PC-9 (cell line): ENCODE results near the gene NCMAP. TPM values are rescaled to one million over a fixed set of nuclear protein-coding genes. Genes with fewer than 3 reads are reported as not detected.
A peak's percentile ranks its signal among the peaks of the same experiment; 100 is the strongest.

Experiments used
- BruUV-seq: library from RNA; stranded (reverse); fragments of 400-500 nt; replicated peaks from 2 replicates; lab custom pipeline; 2021; lab: Mats Ljungman, UMichigan
- CTCF ChIA-PET: fragments of 300-600 bp; sonication (Branson Sonifier 250); formaldehyde crosslinking; loops from one replicate; lab custom pipeline; 2022; ENCODE audit warnings: antibody characterized with exemption; lab: Charles Lee
- POLR2A ChIA-PET: fragments of 300-600 bp; sonication (Branson Sonifier 250); formaldehyde crosslinking; loops from one replicate; lab custom pipeline; 2022; ENCODE audit warnings: antibody characterized with exemption; ENCODE audit not compliant: unreplicated experiment; lab: Charles Lee
- DNase-seq, 2 experiments: peaks; one replicate each; pipeline versions ENCODE4 v3.0.0 to v3.0.0-alpha.2; 2015 to 2022; ENCODE audit warnings: mixed read lengths in 1 of 2
- H2AFZ ChIP-seq: fragments of 200-600 bp; sonication (generic); 2 replicates; pipeline ENCODE4 v1.8.1; 2017; ENCODE audit warnings: antibody characterized with exemption
- H3F3A ChIP-seq: fragments of 200-600 bp; sonication (generic); 2 replicates; pipeline ENCODE4 v1.8.1; 2017; ENCODE audit warnings: antibody characterized with exemption, mild to moderate bottlenecking, low read depth; ENCODE audit not compliant: insufficient read depth
- H3K27ac ChIP-seq: fragments of 200-600 bp; sonication (generic); 2 replicates; pipeline ENCODE4 v1.6.1; 2016; ENCODE audit warnings: mixed run types
- H3K27me3 ChIP-seq: fragments of 200-600 bp; sonication (generic); 2 replicates; pipeline ENCODE4 v1.6.1; 2016; ENCODE audit warnings: low read depth, mixed run types; ENCODE audit not compliant: insufficient read depth
- H3K36me3 ChIP-seq: fragments of 200-600 bp; sonication (generic); 2 replicates; pipeline ENCODE4 v1.6.1; 2016; ENCODE audit warnings: low read depth, mixed run types
- H3K4me1 ChIP-seq: fragments of 200-600 bp; sonication (generic); replicated peaks from 2 replicates; pipeline ENCODE4 v1.6.1; 2016; ENCODE audit warnings: mixed run types; ENCODE audit not compliant: insufficient read depth
- H3K4me2 ChIP-seq: fragments of 200-600 bp; sonication (generic); 2 replicates; pipeline ENCODE4 v1.6.1; 2017; ENCODE audit warnings: mixed run types
- H3K4me3 ChIP-seq: fragments of 200-600 bp; sonication (generic); 2 replicates; pipeline ENCODE4 v1.6.1; 2016; ENCODE audit warnings: mixed run types
- H3K79me2 ChIP-seq: fragments of 200-600 bp; sonication (generic); 2 replicates; pipeline ENCODE4 v1.6.1; 2017; ENCODE audit warnings: low read depth, mixed run types
- H3K9me2 ChIP-seq: fragments of 200-600 bp; sonication (generic); 2 replicates; pipeline ENCODE4 v1.8.1; 2017; ENCODE audit warnings: mild to moderate bottlenecking; ENCODE audit not compliant: insufficient read depth
- H3K9me3 ChIP-seq: fragments of 200-600 bp; sonication (generic); 2 replicates; pipeline ENCODE4 v1.8.1; 2016; ENCODE audit warnings: low read depth; ENCODE audit not compliant: insufficient read depth
- H4K20me1 ChIP-seq: fragments of 200-600 bp; sonication (generic); 2 replicates; pipeline ENCODE4 v1.8.1; 2017; ENCODE audit not compliant: insufficient read depth
- EZH2 ChIP-seq: fragments of 200-600 bp; sonication (generic); IDR thresholded peaks from 2 replicates; pipeline ENCODE4 v1.8.0; 2017; ENCODE audit warnings: antibody characterized with exemption, low read depth
- intact Hi-C: fragments of 100-400 bp; cut with micrococcal nuclease; formaldehyde crosslinking; loops from one replicate; pipeline ENCODE4 v1.10.0; 2022; ENCODE audit not compliant: unreplicated experiment
- total RNA-seq: library from RNA; stranded (reverse); gene quantifications from 2 replicates; pipeline ENCODE4 v1.2.3, GENCODE V29; 2021
- TF ChIP-seq, protein P1 (sequence below): fragments of 200-600 bp; sonication (generic); conservative IDR thresholded peaks from 2 replicates; pipeline ENCODE4 v1.6.1; 2017; ENCODE audit warnings: mixed run types, antibody characterized with exemption, mild to moderate bottlenecking, moderate library complexity

The NCMAP gene
- total RNA-seq, 1 experiment from 2014 or later, result 0.20 TPM

DNA sequence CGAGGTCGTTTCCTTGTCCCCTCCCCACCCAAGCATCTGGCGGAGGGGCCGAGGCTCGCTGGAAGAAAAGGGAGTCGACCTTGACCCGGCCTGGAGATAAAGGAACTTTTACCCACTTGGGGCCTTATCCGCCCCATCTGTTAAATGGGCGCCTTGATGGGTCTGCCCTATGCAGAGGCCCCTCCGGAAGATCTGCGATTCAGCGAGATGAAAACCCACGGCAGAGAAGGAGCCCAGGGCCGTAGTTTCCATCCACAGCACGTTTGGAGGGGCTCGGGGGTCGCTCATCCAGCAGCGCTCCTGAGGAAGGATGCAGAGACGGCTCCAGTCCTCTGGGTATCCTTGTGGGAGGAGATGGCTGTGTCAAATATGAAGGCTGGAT lies 518 bp downstream of the NCMAP start:
- Histone ChIP-seq H3K27me3 (peaks cover 3% of the 10 kb centered on the region), H3K36me3 (no peaks in the 10 kb centered on the region), H4K20me1 (no peaks in the 10 kb centered on the region), H3K9me3 (no peaks in the 10 kb centered on the region), H3F3A (peaks cover 23% of the 10 kb centered on the region; the same call in 1 of the 2 replicates), H3K79me2 (no peaks in the 10 kb centered on the region), H3K27ac (no peak overlapping the region), H3K4me2 (peak overlapping the region; percentile 64), H3K4me1 (peaks cover 8% of the 10 kb centered on the region), H3K4me3 (peak overlapping the region; percentile 29; the same call in 1 of the 2 replicates), H3K9me2 (no peaks in the 10 kb centered on the region), H2AFZ (no peak overlapping the region)
- TF ChIP-seq, protein P1, sequence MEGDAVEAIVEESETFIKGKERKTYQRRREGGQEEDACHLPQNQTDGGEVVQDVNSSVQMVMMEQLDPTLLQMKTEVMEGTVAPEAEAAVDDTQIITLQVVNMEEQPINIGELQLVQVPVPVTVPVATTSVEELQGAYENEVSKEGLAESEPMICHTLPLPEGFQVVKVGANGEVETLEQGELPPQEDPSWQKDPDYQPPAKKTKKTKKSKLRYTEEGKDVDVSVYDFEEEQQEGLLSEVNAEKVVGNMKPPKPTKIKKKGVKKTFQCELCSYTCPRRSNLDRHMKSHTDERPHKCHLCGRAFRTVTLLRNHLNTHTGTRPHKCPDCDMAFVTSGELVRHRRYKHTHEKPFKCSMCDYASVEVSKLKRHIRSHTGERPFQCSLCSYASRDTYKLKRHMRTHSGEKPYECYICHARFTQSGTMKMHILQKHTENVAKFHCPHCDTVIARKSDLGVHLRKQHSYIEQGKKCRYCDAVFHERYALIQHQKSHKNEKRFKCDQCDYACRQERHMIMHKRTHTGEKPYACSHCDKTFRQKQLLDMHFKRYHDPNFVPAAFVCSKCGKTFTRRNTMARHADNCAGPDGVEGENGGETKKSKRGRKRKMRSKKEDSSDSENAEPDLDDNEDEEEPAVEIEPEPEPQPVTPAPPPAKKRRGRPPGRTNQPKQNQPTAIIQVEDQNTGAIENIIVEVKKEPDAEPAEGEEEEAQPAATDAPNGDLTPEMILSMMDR, result no peak
- TF ChIP-seq EZH2, result no peak
- ChIA-PET CTCF (no interaction called here), POLR2A (no interaction called here)
- intact Hi-C loops, result loop anchor here (5.0 kb wide), 1 partner anchor 86 kb away; the partner anchor contains the start of gene SRRM1
- DNase-seq, result no peak
- BruUV-seq, result no TSS peak

DNA sequence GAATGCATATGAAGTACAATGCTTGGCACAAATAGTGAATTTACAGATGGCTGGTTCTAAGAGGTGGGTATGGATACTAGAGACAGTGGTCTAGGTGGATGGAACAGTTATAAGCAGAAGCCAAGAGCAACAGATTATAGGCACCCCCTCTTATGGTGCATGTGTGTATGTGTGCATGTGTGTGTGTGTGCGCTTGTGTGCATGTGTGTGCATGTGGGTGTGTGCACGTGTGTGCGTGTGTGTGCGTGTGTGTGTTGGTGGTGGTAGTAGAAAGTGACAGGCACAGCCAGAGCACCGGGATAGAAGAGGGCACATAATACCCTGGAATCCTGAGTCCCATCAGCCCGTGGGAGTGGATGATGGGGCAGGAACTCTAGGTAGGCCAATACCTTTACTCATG lies 1.3 kb downstream of the NCMAP start:
- peaks cover 11% of the 10 kb centered on the region for H3K4me1 ChIP-seq
- no peak overlapping the region for H3K27ac ChIP-seq
- TF ChIP-seq, protein P1, result no peak
- no peak for TF ChIP-seq EZH2
- no peaks in the 10 kb centered on the region for H4K20me1 ChIP-seq
- POLR2A ChIA-PET, result no interaction called here
- CTCF ChIA-PET, result no interaction called here
- H2AFZ ChIP-seq, result no peak overlapping the region
- H3K9me3 ChIP-seq, result no peaks in the 10 kb centered on the region
- H3F3A ChIP-seq, result peaks cover 23% of the 10 kb centered on the region; the same call in 1 of the 2 replicates
- H3K27me3 ChIP-seq, result peaks cover 3% of the 10 kb centered on the region
- BruUV-seq, result no TSS peak
- H3K79me2 ChIP-seq, result no peaks in the 10 kb centered on the region
- H3K9me2 ChIP-seq, result no peaks in the 10 kb centered on the region
- DNase-seq, result no peak
- H3K36me3 ChIP-seq, result no peaks in the 10 kb centered on the region
- intact Hi-C loops, result loop anchor here (5.0 kb wide), 1 partner anchor 85 kb away; the partner anchor contains the start of gene SRRM1
- H3K4me2 ChIP-seq, result no peak overlapping the region
- no peak overlapping the region for H3K4me3 ChIP-seq

DNA sequence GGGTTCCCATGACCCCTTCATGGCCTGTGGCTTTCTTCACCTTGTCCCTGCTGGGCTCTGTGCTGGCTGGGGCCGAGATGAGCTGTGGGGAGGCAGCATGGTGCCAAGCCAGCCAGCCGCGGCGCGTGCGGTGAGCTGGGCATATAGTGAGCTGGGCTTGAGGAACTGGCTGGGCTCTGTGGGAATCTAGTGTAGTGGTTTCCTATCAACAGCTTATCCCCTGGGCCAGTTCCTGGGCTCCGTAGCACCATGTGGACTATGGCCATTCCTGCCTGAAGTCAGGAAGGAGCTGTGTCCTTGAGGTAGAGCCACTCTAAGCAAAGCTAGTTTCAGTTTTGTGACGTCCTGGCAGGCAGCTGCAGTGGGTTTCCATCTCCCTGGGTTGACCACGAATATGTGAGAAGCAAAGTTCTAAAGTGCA lies 1.8 kb downstream of the NCMAP start:
- ChIA-PET POLR2A (no interaction called here), CTCF (interaction anchor here (1.0 kb wide), 1 partner anchor 29 kb away, joined by 4 read pairs; no protein-coding TSS in a partner anchor)
- H3F3A ChIP-seq, result peaks cover 25% of the 10 kb centered on the region; the same call in 1 of the 2 replicates
- H3K9me3 ChIP-seq, result no peaks in the 10 kb centered on the region
- no peaks in the 10 kb centered on the region for H3K9me2 ChIP-seq
- no peak for DNase-seq
- peaks cover 3% of the 10 kb centered on the region for H3K27me3 ChIP-seq
- no peak overlapping the region for H3K27ac ChIP-seq
- no peak overlapping the region for H2AFZ ChIP-seq
- BruUV-seq, result no TSS peak
- H3K79me2 ChIP-seq, result no peaks in the 10 kb centered on the region
- H3K36me3 ChIP-seq, result no peaks in the 10 kb centered on the region
- H4K20me1 ChIP-seq, result no peaks in the 10 kb centered on the region
- intact Hi-C loops, result loop anchor here (5.0 kb wide), 1 partner anchor 85 kb away; the partner anchor contains the start of gene SRRM1
- H3K4me3 ChIP-seq, result no peak overlapping the region
- peaks cover 16% of the 10 kb centered on the region for H3K4me1 ChIP-seq
- H3K4me2 ChIP-seq, result no peak overlapping the region
- no peak for TF ChIP-seq EZH2
- TF ChIP-seq, protein P1, result no peak
